Stimulated activated naive CD8-positive, alpha-beta T cell treated with anti-CD3 and anti-CD28 coated beads, Interleukin-15, amount 100 ng/mL, for 72 hours (primary cell): ENCODE measurements around the gene AP3B1.
A peak's percentile ranks its signal among the peaks of the same experiment; 100 is the strongest.

Experiments
- ATAC-seq: fragments of 150-1000 bp; cut with Tn5 transposase; 2 replicates; pipeline ENCODE4 v1.10.0; 2021; ENCODE audit warnings: mild to moderate bottlenecking, moderate library complexity
- DNase-seq, 2 donors: peaks; one replicate each; pipeline ENCODE4 v3.0.0; 2021 to 2022
- H3K27ac Mint-ChIP-seq, 2 donors: one replicate each; pipeline ENCODE4 v1.8.0; 2022; ENCODE audit warnings: mild to moderate bottlenecking in 2 of 2, mixed read lengths in 2 of 2, moderate library complexity in 2 of 2
- H3K27me3 Mint-ChIP-seq: one replicate; pipeline ENCODE4 v1.8.0; 2022; ENCODE audit warnings: mixed read lengths
- H3K4me1 Mint-ChIP-seq: one replicate; pipeline ENCODE4 v1.8.0; 2022; ENCODE audit warnings: mild to moderate bottlenecking, mixed read lengths
- H3K4me3 Mint-ChIP-seq, 2 donors: one replicate each; pipeline ENCODE4 v1.8.0; 2022; ENCODE audit warnings: mild to moderate bottlenecking in 2 of 2, mixed read lengths in 2 of 2, moderate library complexity in 1 of 2
- H3K9me3 Mint-ChIP-seq, 2 donors: one replicate each; pipeline ENCODE4 v1.8.0; 2022; ENCODE audit warnings: mixed read lengths in 2 of 2

The AP3B1 gene

DNA sequence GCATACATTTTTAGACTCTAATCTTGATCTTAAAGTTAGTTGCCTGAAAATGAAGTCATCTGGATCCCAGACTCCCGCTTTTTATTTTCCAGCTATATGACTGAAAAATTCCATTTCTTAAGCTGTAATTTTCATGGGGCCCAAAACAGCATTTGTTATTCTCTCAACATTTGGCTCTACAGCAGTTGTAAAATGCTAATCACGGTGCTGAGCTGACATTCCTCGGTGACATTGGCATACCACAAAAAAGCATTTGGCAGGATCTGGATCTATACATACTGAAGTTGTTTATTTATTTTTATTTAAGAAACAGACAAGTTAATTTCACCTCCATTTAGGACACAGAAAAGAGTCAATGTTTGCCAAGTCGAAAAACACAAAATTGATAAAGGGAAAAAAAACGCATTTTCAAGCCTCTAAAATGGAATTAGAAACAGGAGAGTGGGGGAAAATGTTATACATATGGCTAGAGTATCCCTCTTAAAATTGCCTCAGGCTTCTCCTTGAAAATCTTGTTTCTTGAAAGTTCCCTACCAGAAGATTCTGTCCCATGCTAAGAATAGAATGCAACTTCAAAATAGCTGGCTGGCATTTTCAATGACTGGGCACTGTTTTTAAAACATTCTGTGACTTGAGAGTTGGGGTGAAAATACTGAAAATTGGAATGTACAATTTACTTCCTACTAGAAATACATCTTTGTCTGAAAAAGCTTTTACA is 310.9 kb downstream of the AP3B1 start:
- Mint-ChIP-seq H3K9me3 (no peaks in the 10 kb centered on the region), H3K27me3 (peaks cover 45% of the 10 kb centered on the region), H3K4me1 (no peaks in the 10 kb centered on the region), H3K27ac (no peak overlapping the region), H3K4me3 (no peak overlapping the region)
- ATAC-seq (no peak), DNase-seq (no peak)

DNA sequence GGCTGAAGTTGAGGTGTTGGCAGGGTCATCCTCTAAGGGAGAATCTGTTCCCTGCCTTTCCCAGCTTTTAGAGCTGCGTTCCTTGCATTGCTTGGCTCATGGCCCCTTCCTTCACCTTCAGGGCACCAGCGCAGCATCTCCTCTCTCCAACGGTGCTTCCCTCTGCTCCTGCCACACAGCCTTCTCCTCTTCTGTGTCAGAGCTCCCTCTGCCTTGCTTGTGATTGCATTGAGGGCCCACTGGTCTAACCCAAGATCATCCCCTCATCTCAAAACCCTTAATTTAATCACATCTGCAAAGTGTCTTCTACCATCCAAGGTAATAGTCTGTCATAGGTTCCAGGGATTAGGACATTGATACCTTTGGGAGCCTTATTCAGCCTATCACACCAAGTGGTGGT is 312.7 kb downstream of the AP3B1 start:
- Mint-ChIP-seq H3K4me1 (no peaks in the 10 kb centered on the region), H3K27ac (no peak overlapping the region), H3K9me3 (no peaks in the 10 kb centered on the region), H3K4me3 (no peak overlapping the region), H3K27me3 (peaks cover 61% of the 10 kb centered on the region)
- ATAC-seq, result no peak
- no peak for DNase-seq

DNA sequence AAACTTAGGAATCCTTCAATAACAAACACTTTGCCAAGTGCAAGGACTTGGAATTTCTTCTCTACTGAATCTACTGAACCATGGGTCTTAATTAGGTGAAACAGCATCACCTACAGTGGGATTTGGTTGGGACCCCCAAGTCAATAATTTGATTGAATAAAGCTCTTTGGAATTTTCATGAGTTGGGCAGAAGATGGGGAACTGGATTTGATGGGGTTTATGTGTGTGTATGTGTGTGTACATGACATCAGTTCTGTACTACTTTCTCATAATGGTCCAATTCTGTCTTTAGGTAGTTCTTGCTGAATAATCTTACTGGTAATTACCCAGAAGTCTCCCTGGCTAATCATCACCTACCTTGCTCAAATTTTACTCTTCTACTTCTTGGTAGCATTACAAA is 319.9 kb downstream of the AP3B1 start:
- Mint-ChIP-seq H3K9me3 (no peaks in the 10 kb centered on the region), H3K27ac (no peak overlapping the region), H3K4me1 (peaks cover 20% of the 10 kb centered on the region), H3K4me3 (no peak overlapping the region), H3K27me3 (peaks cover 92% of the 10 kb centered on the region)
- no peak for DNase-seq
- ATAC-seq, result no peak

DNA sequence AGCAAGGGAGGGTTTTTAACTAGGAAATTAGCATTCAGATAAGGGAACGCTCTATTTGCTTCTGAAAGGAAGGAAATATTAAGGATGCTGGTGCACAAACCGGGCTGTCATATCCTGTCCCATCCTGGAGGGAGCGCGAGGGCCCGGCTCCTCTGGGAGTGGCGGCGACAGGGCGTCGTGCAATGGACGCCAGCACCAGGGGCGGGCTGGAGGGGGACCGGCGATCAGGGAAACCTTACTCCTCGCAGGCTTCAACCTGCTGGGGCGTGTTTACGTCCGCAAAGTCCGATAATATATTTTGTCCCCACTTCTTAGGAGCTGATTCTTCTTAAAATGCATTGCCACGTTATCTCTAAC is 321.3 kb downstream of the AP3B1 start:
- DNase-seq, result no peak
- peaks cover 93% of the 10 kb centered on the region for H3K27me3 Mint-ChIP-seq
- peak; percentile 38 for ATAC-seq
- H3K4me1 Mint-ChIP-seq, result peaks cover 20% of the 10 kb centered on the region
- H3K27ac Mint-ChIP-seq, result no peak overlapping the region
- H3K9me3 Mint-ChIP-seq, result no peaks in the 10 kb centered on the region
- peak overlapping the region; percentile 71 to 73 for H3K4me3 Mint-ChIP-seq

DNA sequence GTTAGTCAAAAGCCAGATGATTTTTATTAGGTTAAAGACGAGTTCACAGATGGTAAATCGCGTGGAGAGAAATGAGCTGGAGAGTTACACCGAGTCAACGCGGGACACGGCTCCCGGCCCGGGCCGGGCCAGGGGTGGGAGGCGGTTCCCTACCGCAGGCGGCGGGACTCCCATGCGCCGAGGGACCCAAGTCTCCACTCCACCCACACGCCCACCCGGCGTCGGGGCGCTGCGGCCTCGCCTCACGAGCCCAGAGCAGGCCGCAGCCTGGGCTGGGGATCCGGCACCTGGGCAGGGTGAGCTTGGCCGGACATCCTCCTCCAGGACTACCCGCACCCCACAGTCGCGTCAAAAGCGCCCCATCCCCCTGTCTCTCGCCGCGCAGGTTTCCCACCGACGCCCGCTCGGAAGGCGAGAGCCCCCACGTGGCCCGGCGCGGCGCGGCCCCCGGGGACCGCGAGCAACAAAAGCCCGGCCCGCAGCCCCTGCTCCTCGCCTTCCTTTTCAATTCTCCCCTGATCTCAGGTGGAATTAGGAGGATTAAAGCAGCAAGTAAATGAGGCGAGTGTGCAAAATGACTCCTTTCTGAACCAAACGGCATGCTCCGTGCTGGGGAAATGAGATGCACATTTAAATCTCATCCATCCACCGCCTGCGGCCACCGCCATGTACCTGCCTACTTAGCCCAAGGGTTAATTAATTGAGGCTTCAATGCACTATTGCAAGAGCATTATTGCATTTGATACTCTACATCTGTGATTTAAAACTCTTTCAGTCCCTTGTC is 321.8 kb downstream of the AP3B1 start:
- peak overlapping the region; percentile 71 to 73 for H3K4me3 Mint-ChIP-seq
- peak; percentile 79 for ATAC-seq
- H3K9me3 Mint-ChIP-seq, result no peaks in the 10 kb centered on the region
- H3K4me1 Mint-ChIP-seq, result peaks cover 20% of the 10 kb centered on the region
- DNase-seq, result no peak
- no peak overlapping the region for H3K27ac Mint-ChIP-seq
- peaks cover 88% of the 10 kb centered on the region for H3K27me3 Mint-ChIP-seq

DNA sequence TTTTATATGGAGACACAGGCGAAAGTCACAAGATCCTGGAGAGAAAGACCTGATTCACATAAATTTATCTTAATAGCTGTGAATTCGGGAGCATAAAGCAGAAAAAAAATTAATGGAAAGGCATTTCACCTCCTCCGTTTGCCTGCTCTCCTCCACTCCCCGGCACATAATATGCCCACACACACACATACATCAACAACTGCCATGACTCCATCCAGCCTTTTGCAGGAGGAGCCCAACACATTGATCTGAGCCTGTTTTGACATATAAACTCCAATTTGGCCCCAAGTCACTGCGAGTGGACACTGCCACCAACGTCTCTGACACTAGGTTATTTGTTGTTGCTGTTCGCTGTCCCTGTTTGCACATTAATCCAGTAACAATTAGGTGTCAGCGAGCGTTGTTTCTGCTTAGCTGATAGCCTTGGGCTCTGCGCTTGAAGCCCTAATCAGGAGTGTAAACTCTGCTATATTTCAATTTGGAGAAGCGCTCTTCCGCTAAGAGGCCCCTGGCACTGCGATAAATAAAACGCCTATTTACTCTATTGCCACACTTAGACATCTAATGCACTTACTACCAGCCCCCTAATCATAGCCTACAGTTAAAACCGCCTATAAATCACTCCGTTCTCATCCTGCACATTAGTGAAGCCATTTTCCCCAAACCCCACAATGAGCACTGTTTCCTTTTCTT is 322.6 kb downstream of the AP3B1 start:
- peak; percentile 15 for ATAC-seq
- peaks cover 83% of the 10 kb centered on the region for H3K27me3 Mint-ChIP-seq

DNA sequence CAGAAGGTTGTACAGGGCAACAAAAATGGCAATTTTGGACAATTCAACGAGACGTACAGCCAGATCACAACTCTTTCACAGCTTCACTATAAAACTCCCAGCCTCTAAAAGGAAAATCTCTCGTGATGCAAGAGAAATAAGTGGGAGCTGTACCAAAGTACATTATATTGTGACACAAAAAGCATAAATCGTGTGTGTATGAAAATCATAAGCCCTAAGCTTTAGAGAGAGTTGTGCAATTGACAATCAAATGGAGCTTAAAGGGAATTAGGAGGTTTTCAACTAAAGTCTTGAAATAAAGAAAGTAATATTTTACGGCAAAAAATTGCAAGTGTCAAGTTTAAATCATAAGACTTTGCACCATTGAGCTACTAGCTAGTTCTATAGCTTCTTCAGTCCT is 323.6 kb downstream of the AP3B1 start:
- peaks cover 79% of the 10 kb centered on the region for H3K27me3 Mint-ChIP-seq
- DNase-seq, result no peak

More for the DNA sequence above, 322.6 kb downstream of the AP3B1 start:
- no peaks in the 10 kb centered on the region for H3K9me3 Mint-ChIP-seq
- no peak for DNase-seq
- peaks cover 20% of the 10 kb centered on the region for H3K4me1 Mint-ChIP-seq
- no peak overlapping the region for H3K27ac Mint-ChIP-seq
- H3K4me3 Mint-ChIP-seq, result peak overlapping the region; percentile 71 to 73

DNA sequence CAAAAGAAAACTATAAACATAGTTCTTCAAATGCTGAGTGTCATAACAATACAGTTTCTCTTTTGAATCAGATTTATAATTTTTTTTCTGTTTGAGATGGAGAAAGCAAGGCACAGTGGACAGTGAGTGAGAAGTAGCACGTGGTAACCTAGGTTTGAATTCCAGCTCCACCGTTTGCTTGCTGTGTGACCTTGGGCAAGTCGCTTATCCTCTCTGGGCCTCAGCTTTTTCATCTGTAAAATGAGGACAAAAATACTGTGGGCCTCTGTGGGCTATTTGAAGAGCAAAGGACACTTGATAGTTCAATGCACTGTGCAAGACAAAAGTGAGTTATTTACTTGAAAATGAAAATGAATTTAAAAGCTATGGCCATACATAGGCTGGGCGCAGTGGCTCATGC is 330.7 kb downstream of the AP3B1 start:
- ATAC-seq, result no peak
- H3K27me3 Mint-ChIP-seq, result peaks cover 64% of the 10 kb centered on the region
- no peak for DNase-seq
- H3K9me3 Mint-ChIP-seq, result no peaks in the 10 kb centered on the region
- H3K4me3 Mint-ChIP-seq, result no peak overlapping the region
- peaks cover 19% of the 10 kb centered on the region for H3K4me1 Mint-ChIP-seq
- no peak overlapping the region for H3K27ac Mint-ChIP-seq

More for the DNA sequence above, 323.6 kb downstream of the AP3B1 start:
- Mint-ChIP-seq H3K9me3 (no peaks in the 10 kb centered on the region), H3K27ac (no peak overlapping the region), H3K4me1 (peaks cover 20% of the 10 kb centered on the region), H3K4me3 (no peak overlapping the region)
- ATAC-seq, result no peak

DNA sequence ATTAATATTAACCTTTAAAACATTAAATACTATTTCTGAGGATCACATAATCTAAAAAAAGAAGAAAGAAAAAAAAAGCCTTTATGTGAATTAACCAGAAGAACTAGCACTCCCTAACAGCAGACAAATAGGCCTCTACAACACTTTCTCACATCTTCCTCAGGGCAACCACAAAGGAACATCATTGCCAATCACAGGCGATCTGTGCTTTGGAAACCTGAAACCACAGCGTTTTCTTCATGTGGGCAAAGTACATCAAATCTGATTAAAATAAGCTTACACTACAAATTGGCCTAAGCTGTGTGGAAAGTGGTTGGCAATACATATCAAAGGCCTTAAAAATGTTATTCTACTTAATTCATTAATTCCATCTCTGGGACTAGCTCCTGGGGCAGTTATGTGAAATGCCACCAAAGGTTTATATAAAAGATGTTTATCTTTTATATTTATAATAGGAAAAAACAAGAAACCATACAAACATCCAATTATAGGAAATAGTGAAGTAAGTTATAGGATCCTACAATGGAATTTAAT is 333.6 kb downstream of the AP3B1 start:
- Mint-ChIP-seq H3K4me3 (no peak overlapping the region), H3K4me1 (peaks cover 34% of the 10 kb centered on the region), H3K27ac (no peak overlapping the region), H3K27me3 (peaks cover 76% of the 10 kb centered on the region), H3K9me3 (no peaks in the 10 kb centered on the region)
- no peak for ATAC-seq
- no peak for DNase-seq

DNA sequence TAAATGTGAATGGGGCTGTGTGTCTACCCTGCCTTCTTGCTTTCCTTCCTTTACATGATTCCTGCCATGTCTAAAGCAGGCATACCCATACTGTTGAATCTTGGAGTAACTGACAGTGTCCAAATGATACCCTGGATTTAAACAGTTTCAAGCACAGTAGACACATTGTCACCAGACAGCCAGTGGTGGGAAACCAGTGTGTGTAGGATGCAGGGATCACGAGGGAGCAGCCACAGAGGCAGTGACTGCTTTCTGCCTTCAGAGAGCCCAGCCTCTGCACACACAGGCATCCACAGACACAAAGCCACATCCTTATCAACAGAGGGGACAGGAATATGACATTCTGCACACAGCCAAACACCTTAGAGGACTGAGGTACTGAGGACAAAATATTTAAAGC is 334.2 kb downstream of the AP3B1 start:
- ATAC-seq (peak; percentile 55), DNase-seq (no peak)
- peaks cover 34% of the 10 kb centered on the region for H3K4me1 Mint-ChIP-seq
- H3K27ac Mint-ChIP-seq, result no peak overlapping the region
- no peak overlapping the region for H3K4me3 Mint-ChIP-seq
- H3K27me3 Mint-ChIP-seq, result peaks cover 70% of the 10 kb centered on the region
- no peaks in the 10 kb centered on the region for H3K9me3 Mint-ChIP-seq

DNA sequence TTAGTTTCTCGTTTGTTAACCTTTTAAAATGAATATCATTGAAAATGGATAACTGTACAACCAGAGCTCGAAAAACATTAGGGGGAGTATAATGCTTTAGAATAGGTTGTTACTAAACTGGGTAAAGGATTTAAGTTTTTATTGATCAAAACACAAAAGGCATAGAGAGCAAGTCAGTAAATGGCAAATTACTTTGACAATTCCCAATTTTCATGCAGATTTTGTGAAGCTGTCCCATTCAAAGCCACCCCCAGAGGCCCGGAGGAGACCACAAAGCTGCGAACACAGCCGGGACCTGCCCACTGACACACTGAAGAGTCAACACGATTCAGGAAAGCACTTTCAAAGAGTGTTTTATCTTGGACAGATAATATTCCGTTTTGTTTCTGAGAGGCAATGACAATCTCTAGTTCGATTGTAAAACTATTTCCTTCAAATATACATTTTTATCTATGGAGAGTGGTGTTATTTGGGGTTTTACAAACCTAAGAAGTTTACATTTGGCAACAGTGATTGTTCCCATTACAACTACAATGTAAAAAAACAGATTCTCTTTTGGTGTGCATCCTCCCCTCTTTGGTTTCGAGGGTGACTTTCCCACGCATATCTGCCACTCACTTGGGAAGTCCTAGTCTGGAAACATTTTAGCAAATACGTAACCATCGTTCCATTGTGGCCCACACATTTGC is 335.7 kb downstream of the AP3B1 start:
- H3K27ac Mint-ChIP-seq, result no peak overlapping the region
- H3K9me3 Mint-ChIP-seq, result no peaks in the 10 kb centered on the region

DNA sequence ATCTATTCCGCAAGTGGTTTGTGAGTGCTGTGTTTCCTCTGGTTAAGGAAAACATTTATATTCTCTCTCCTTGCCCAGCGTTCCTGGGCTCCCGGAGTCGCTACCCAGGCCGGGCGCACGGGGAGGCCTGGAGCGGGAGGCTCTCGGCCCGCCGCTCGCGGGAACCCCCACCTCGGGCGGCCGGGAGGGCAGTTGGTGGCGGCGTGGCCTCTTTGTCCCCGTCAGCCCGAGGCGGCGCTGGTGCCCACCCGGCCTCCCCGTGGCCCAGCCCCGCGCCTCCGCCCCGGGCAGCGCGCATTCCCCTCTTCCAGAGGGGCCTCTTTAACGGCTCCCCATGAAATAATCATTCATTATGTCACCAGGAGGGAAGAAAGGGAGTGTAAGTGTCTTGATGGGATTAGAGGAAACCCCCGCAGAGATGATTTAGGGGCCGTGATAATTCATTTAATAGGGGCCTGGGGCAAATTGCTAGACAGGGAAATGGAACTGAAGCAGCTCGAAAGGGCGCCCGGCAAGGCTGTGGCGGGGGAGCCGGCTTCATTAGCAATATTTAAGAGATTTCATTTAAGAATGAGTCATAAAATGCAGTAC is 336.5 kb downstream of the AP3B1 start:
- Mint-ChIP-seq H3K4me3 (peak overlapping the region; percentile 33 to 39), H3K4me1 (peaks cover 34% of the 10 kb centered on the region), H3K27ac (no peak overlapping the region), H3K9me3 (no peaks in the 10 kb centered on the region), H3K27me3 (peaks cover 62% of the 10 kb centered on the region)
- ATAC-seq, result peak; percentile 35
- DNase-seq, result no peak

More for the DNA sequence above, 335.7 kb downstream of the AP3B1 start:
- H3K4me3 Mint-ChIP-seq, result no peak overlapping the region
- ATAC-seq, result no peak
- peaks cover 34% of the 10 kb centered on the region for H3K4me1 Mint-ChIP-seq
- no peak for DNase-seq
- peaks cover 68% of the 10 kb centered on the region for H3K27me3 Mint-ChIP-seq

DNA sequence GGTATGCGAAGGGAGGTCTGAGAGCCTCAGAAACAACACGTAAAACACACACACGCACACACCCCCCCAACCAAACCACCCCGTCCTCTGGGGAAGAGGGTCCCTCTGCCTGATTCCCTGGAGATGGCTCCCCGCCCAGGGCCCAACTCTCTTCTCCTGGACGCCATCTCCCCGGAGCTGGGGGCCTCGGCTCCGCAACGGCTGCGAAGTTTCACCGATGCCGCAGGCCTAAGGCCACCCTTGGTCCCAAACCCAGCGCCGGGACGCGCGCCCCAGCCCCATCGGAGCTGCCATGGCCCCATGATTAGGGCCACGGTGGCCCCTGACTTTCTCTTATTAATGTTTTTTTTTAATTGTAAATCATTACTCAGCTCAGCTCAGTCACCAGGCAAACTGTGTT is 337.0 kb downstream of the AP3B1 start:
- Mint-ChIP-seq H3K4me1 (peaks cover 34% of the 10 kb centered on the region), H3K27me3 (peaks cover 57% of the 10 kb centered on the region), H3K9me3 (no peaks in the 10 kb centered on the region), H3K4me3 (peak overlapping the region; percentile 39 to 48), H3K27ac (no peak overlapping the region)
- DNase-seq (no peak), ATAC-seq (no peak)

DNA sequence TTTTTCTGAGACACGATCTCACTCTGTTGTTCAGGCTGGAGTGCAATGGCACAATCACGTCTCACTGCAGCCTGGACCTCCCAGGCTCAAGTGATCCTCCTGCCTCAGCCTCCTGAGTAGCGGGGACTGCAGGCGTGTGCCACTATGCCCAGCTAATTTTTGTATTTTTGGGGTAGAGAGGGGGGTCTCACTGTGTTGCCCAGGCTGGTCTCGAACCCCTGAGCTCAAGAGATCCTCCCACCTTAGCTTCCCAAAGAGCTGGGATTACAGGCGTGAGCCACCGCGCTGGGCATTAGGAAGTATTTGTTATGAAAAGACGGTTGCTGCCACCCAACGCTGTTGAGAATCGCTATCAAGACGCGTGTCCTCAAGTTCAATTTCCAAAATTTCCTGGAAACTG is 337.4 kb downstream of the AP3B1 start:
- DNase-seq (no peak), ATAC-seq (no peak)
- peaks cover 53% of the 10 kb centered on the region for H3K27me3 Mint-ChIP-seq
- H3K4me3 Mint-ChIP-seq, result peak overlapping the region; percentile 39 to 48
- H3K27ac Mint-ChIP-seq, result no peak overlapping the region
- H3K9me3 Mint-ChIP-seq, result no peaks in the 10 kb centered on the region
- H3K4me1 Mint-ChIP-seq, result peaks cover 34% of the 10 kb centered on the region

DNA sequence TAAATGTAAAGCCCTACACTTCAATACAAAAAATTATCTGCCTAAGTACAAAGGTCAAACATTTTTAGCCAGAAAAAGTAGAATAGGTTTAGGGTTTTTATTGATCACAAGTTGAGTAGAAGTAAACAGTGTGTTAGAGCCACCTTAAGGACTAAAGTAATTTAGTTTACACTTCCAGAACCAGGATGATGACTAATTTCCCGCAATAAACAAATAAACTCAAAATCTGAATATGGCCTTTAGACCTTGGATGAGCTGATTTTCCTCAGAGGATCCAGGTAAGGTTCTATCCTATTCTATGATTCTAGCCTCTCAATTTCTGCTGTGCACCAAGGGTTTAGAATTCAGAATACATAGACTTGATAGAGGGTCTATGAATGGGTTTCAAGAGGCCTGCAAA is 338.9 kb downstream of the AP3B1 start:
- DNase-seq, result no peak
- Mint-ChIP-seq H3K4me3 (no peak overlapping the region), H3K9me3 (no peaks in the 10 kb centered on the region), H3K27ac (no peak overlapping the region), H3K4me1 (peaks cover 29% of the 10 kb centered on the region), H3K27me3 (peaks cover 54% of the 10 kb centered on the region)
- ATAC-seq, result no peak
